Activated CD8-positive, alpha-beta memory T cell treated with anti-CD3 and anti-CD28 coated beads for 48 hours (primary cell): ENCODE results near the gene SMAD6.
"Not testable (repeated sequence)": the region's sequence is repeated elsewhere in the genome, so short reads cannot be mapped to it uniquely, and the experiment has no call there.

Source experiments
- DNase-seq, 3 experiments: peaks; one replicate each; pipeline ENCODE4 v3.0.0-alpha.2; 2020; ENCODE audit warnings: low read depth in 2 of 3, low spot score in 2 of 3

SMAD6 gene

GRCh38 chr15:66675446-66675845 lies 26.6 kb upstream of the SMAD6 start:
- DNase-seq, result no peak

- DNase-seq, result no peak
Observed at GRCh38 chr15:66677336-66677735, 24.7 kb upstream of the SMAD6 start.

- no peak for DNase-seq
Observed at GRCh38 chr15:66679061-66679656, 22.9 kb upstream of the SMAD6 start.

- no peak for DNase-seq
Observed at GRCh38 chr15:66679657-66680108, 22.4 kb upstream of the SMAD6 start.

- no peak for DNase-seq
Observed at GRCh38 chr15:66680502-66680901, 21.5 kb upstream of the SMAD6 start.

GRCh38 chr15:66681395-66681794 lies 20.6 kb upstream of the SMAD6 start:
- no peak for DNase-seq

GRCh38 chr15:66682246-66682645 lies 19.8 kb upstream of the SMAD6 start:
- no peak for DNase-seq

- no peak for DNase-seq
Observed at GRCh38 chr15:66682865-66683264, 19.2 kb upstream of the SMAD6 start.

GRCh38 chr15:66684136-66684681 lies 17.8 kb upstream of the SMAD6 start:
- DNase-seq, result no peak

GRCh38 chr15:66685638-66686150 lies 16.3 kb upstream of the SMAD6 start:
- DNase-seq, result no peak

GRCh38 chr15:66690912-66691311 lies 11.1 kb upstream of the SMAD6 start:
- not testable (repeated sequence) for DNase-seq

GRCh38 chr15:66691727-66692126 lies 10.3 kb upstream of the SMAD6 start:
- no peak for DNase-seq

- no peak for DNase-seq
Observed at GRCh38 chr15:66692391-66692790, 9.6 kb upstream of the SMAD6 start.

- DNase-seq, result no peak
Observed at GRCh38 chr15:66692808-66693596, 9.0 kb upstream of the SMAD6 start.

GRCh38 chr15:66696770-66697169 lies 5.3 kb upstream of the SMAD6 start:
- DNase-seq, result no peak

GRCh38 chr15:66698318-66698961 lies 3.6 kb upstream of the SMAD6 start:
- no peak for DNase-seq

GRCh38 chr15:66698971-66699370 lies 3.1 kb upstream of the SMAD6 start:
- no peak for DNase-seq

- no peak for DNase-seq
Observed at GRCh38 chr15:66700412-66700801, 1.6 kb upstream of the SMAD6 start.

- peak; percentile 60 to 76 (median 70) for DNase-seq
Observed at GRCh38 chr15:66700802-66701421, 1.1 kb upstream of the SMAD6 start.

- DNase-seq, result no peak
Observed at GRCh38 chr15:66701422-66702034, 508 bp upstream of the SMAD6 start.
